ENCODE measurements around the gene PKIG. TPM values are rescaled to one million over a fixed set of nuclear protein-coding genes. Genes with fewer than 3 reads are reported as not detected.
A peak's percentile ranks its signal among the peaks of the same experiment; 100 is the strongest.

The PKIG gene
- total and polyA plus RNA-seq, 9 of the 15 experiments (the other 6 are each of a cell fraction or from before 2014, with no cell fraction given) = 0.13 to 7.0 (median 4.7) TPM

DNA sequence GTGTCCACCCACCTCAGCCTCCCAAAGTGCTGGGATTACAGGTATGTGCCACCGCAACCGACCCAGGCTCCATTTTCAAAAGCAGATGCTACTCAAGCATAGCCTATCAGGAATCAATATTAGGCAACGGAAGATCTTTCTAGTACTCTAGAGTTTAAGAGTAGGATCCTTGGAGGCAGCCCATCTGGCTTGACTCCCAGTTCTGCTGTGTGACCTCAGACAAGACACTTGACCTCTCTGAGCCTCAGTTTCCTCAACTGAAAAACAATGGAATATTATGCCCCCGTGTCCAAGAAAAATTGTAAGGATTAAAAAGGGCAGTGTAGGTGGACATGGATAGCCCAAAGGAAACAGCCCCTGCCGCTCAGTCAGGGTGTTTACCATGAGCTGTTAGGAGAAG is 54.7 kb downstream of the PKIG start:
- POLR2A ChIA-PET = interaction anchor here (1.0 to 1.6 kb wide), 2 partner anchors 10 to 14 kb away, joined by 3 read pairs; partner anchors contain the start of gene ADA
- FAIRE-seq = no peak
- no peaks in the 10 kb centered on the region for H3K27me3 ChIP-seq (ENCODE audit: control insufficient read depth in 2 of 2, insufficient read depth in 2 of 2, low read length in 2 of 2)
- CTCF ChIA-PET (ENCODE audit: low intra/inter-chr PET ratio) = no interaction called here
- 56% methylated on average over 5 of the region's 5 CpGs for WGBS (ENCODE audit: insufficient coverage, low coverage, missing lambda C conversion rate)
- no peaks in the 10 kb centered on the region for H4K20me1 ChIP-seq (replicated peaks; ENCODE audit: control insufficient read depth, insufficient read depth, low read length)
- no TSS peak for BruUV-seq (replicated peaks)
- H3K4me2 ChIP-seq (ENCODE audit: insufficient read depth, low read length) = no peak overlapping the region
- H3K36me3 ChIP-seq (ENCODE audit: control insufficient read depth, insufficient read depth, low read length) = no peaks in the 10 kb centered on the region
- no peak overlapping the region for H3K4me3 ChIP-seq
- no peak overlapping the region for H2AFZ ChIP-seq (ENCODE audit: low read depth, low read length)
- peaks cover 3% of the 10 kb centered on the region for H3K9me1 ChIP-seq (ENCODE audit: control insufficient read depth, insufficient read depth, low read length)
- H3K9ac ChIP-seq (ENCODE audit: insufficient read depth in 1 of 2, low read depth in 2 of 2, low read length in 2 of 2) = no peak overlapping the region
- no peaks in the 10 kb centered on the region for H3K9me3 ChIP-seq (replicated peaks; ENCODE audit: control insufficient read depth, insufficient read depth, low read depth, low read length)
- ATAC-seq = no peak
- no peak for DNase-seq (ENCODE audit: extremely low read depth in 1 of 4, low spot score in 3 of 4)
- no peak overlapping the region for H3K27ac ChIP-seq (ENCODE audit: extremely low read depth, low read depth, low read length)
- H3K79me2 ChIP-seq (ENCODE audit: control insufficient read depth, insufficient read depth, low read length) = no peaks in the 10 kb centered on the region
- TF ChIP-seq RBM25 (IDR thresholded peaks at IDR 0.05; ENCODE audit: low read depth, low read length, severe bottlenecking) (peak; percentile 81), ZFP36 (IDR thresholded peaks at IDR 0.05; ENCODE audit: low read depth, low read length, partially characterized antibody) (peak; percentile 78), PTTG1 (tag; IDR thresholded peaks at IDR 0.05; ENCODE audit: low read depth) (no peak), TFAM (CRISPR knock-in tag; conservative IDR thresholded peaks at IDR 0.05) (no peak), HMG20A (CRISPR knock-in tag; conservative IDR thresholded peaks at IDR 0.05) (no peak), ZNF586 (CRISPR knock-in tag; conservative IDR thresholded peaks at IDR 0.05) (no peak), SMARCA5 (IDR thresholded peaks at IDR 0.05) (peak; percentile 38; the same call in 1 of the 2 replicates), TAF7 (tag; IDR thresholded peaks at IDR 0.05) (no peak), XRCC4 (IDR thresholded peaks at IDR 0.05; ENCODE audit: extremely low read depth, insufficient read depth, insufficient read length) (no peak), ZNF41 (CRISPR knock-in tag; conservative IDR thresholded peaks at IDR 0.05) (no peak), KDM1A (IDR thresholded peaks at IDR 0.05) (peak; percentile 33 to 44; a peak in 2 of 4 replicates), BCOR (IDR thresholded peaks at IDR 0.05) (peak; percentile 87)
- TF ChIP-seq, protein P1, sequence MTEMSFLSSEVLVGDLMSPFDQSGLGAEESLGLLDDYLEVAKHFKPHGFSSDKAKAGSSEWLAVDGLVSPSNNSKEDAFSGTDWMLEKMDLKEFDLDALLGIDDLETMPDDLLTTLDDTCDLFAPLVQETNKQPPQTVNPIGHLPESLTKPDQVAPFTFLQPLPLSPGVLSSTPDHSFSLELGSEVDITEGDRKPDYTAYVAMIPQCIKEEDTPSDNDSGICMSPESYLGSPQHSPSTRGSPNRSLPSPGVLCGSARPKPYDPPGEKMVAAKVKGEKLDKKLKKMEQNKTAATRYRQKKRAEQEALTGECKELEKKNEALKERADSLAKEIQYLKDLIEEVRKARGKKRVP (CRISPR knock-in tag; IDR thresholded peaks at IDR 0.05) = no peak
- TF ChIP-seq, protein P2, sequence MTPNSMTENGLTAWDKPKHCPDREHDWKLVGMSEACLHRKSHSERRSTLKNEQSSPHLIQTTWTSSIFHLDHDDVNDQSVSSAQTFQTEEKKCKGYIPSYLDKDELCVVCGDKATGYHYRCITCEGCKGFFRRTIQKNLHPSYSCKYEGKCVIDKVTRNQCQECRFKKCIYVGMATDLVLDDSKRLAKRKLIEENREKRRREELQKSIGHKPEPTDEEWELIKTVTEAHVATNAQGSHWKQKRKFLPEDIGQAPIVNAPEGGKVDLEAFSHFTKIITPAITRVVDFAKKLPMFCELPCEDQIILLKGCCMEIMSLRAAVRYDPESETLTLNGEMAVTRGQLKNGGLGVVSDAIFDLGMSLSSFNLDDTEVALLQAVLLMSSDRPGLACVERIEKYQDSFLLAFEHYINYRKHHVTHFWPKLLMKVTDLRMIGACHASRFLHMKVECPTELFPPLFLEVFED (CRISPR knock-in tag; conservative IDR thresholded peaks at IDR 0.05) = no peak
- TF ChIP-seq, protein P3, sequence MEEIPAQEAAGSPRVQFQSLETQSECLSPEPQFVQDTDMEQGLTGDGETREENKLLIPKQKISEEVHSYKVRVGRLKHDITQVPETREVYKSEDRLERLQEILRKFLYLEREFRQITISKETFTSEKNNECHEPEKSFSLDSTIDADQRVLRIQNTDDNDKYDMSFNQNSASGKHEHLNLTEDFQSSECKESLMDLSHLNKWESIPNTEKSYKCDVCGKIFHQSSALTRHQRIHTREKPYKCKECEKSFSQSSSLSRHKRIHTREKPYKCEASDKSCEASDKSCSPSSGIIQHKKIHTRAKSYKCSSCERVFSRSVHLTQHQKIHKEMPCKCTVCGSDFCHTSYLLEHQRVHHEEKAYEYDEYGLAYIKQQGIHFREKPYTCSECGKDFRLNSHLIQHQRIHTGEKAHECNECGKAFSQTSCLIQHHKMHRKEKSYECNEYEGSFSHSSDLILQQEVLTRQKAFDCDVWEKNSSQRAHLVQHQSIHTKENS (CRISPR knock-in tag; IDR thresholded peaks at IDR 0.05) = no peak
- TF ChIP-seq, protein P4, sequence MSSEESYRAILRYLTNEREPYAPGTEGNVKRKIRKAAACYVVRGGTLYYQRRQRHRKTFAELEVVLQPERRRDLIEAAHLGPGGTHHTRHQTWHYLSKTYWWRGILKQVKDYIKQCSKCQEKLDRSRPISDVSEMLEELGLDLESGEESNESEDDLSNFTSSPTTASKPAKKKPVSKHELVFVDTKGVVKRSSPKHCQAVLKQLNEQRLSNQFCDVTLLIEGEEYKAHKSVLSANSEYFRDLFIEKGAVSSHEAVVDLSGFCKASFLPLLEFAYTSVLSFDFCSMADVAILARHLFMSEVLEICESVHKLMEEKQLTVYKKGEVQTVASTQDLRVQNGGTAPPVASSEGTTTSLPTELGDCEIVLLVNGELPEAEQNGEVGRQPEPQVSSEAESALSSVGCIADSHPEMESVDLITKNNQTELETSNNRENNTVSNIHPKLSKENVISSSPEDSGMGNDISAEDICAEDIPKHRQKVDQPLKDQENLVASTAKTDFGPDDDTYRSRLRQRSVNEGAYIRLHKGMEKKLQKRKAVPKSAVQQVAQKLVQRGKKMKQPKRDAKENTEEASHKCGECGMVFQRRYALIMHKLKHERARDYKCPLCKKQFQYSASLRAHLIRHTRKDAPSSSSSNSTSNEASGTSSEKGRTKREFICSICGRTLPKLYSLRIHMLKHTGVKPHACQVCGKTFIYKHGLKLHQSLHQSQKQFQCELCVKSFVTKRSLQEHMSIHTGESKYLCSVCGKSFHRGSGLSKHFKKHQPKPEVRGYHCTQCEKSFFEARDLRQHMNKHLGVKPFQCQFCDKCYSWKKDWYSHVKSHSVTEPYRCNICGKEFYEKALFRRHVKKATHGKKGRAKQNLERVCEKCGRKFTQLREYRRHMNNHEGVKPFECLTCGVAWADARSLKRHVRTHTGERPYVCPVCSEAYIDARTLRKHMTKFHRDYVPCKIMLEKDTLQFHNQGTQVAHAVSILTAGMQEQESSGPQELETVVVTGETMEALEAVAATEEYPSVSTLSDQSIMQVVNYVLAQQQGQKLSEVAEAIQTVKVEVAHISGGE (CRISPR knock-in tag; IDR thresholded peaks at IDR 0.05) = no peak
- peaks cover 2 to 3% of the 10 kb centered on the region in 2 experiments; a peak in 4 of 5 replicates for H3K4me1 ChIP-seq (replicated peaks in 1 of 2; ENCODE audit: control insufficient read depth in 2 of 2, insufficient read depth in 2 of 2, low read length in 2 of 2)
- in situ Hi-C loops (cut with MboI) (no loop called here), intact Hi-C loops (cut with micrococcal nuclease) (no loop called here)

All from K562 (cell line).